GM12878 (cell line): ENCODE data around the gene CTNNA2. TPM values are rescaled to one million over a fixed set of nuclear protein-coding genes. Genes with fewer than 3 reads are reported as not detected.

ENCODE experiments used
- ATAC-seq: fragments of 200-7000 bp; cut with Tn5 transposase; 3 replicates; pipeline ENCODE4 v1.9.1; 2020; ENCODE audit warnings: mild to moderate bottlenecking, moderate library complexity
- BruUV-seq: library from RNA; stranded (reverse); fragments of 400-500 nt; replicated peaks from 2 replicates; lab custom pipeline; 2021; lab: Mats Ljungman, UMichigan
- CTCF ChIA-PET: fragments of 300-600 bp; sonication (Branson Sonifier 250); formaldehyde crosslinking; extraction: SDS; loops from one replicate; lab custom pipeline; 2021; ENCODE audit warnings: inconsistent platforms; lab: Yijun Ruan, JAX
- POLR2A ChIA-PET: fragments of 350-600 bp; formaldehyde crosslinking; extraction: SDS; loops from one replicate; lab custom pipeline; 2021; ENCODE audit warnings: inconsistent platforms; lab: Charles Lee
- RAD21 ChIA-PET: fragments of 300-600 bp; sonication (Branson Sonifier 250); formaldehyde crosslinking; loops from one replicate; lab custom pipeline; 2023; ENCODE audit warnings: antibody characterized with exemption; ENCODE audit not compliant: unreplicated experiment; lab: Charles Lee
- SMC1A ChIA-PET: fragments of 300-600 bp; sonication (Branson Sonifier 250); formaldehyde crosslinking; loops from one replicate; lab custom pipeline; 2023; ENCODE audit not compliant: unreplicated experiment, uncharacterized antibody; lab: Charles Lee
- DNase-seq: peaks from one replicate; pipeline ENCODE4 v3.0.0-alpha.2; 2011; ENCODE audit warnings: low read depth, low spot score
- FAIRE-seq: peaks from 3 replicates; lab custom pipeline; 2011; peaks lifted over from hg19 to GRCh38; lab: Jason Lieb, UNC
- H2AFZ ChIP-seq: 2 replicates; pipeline ENCODE4 v1.6.0; 2011; ENCODE audit warnings: low read depth, low read length, control low read depth; ENCODE audit not compliant: control insufficient read depth
- H3K27ac ChIP-seq: 2 replicates; pipeline ENCODE4 v1.5.1; 2011; ENCODE audit warnings: control low read depth; ENCODE audit not compliant: control insufficient read depth, insufficient read depth
- H3K27me3 ChIP-seq, 2 experiments: replicated peaks in 1 of 2; 2 replicates each; pipeline versions ENCODE4 v1.6.0 to v1.6.1; 2011; ENCODE audit warnings: low read length in 1 of 2; ENCODE audit not compliant: control insufficient read depth in 2 of 2, insufficient read depth in 2 of 2
- H3K36me3 ChIP-seq, 2 experiments: 2 replicates each; pipeline ENCODE4 v1.5.1; 2011; ENCODE audit warnings: low read length in 1 of 2; ENCODE audit not compliant: control insufficient read depth in 2 of 2, insufficient read depth in 2 of 2
- H3K4me1 ChIP-seq: 2 replicates; pipeline ENCODE4 v1.6.1; 2011; ENCODE audit warnings: mild to moderate bottlenecking, low read length, moderate library complexity, mixed read lengths; ENCODE audit not compliant: control insufficient read depth, insufficient read depth
- H3K4me2 ChIP-seq: 2 replicates; pipeline ENCODE4 v1.6.0; 2011; ENCODE audit warnings: control low read depth; ENCODE audit not compliant: control insufficient read depth, insufficient read depth
- H3K4me3 ChIP-seq: fragments of 200-600 bp; sonication (generic); 2 replicates; pipeline ENCODE4 v1.5.1; 2016
- H3K79me2 ChIP-seq: 2 replicates; pipeline ENCODE4 v1.6.0; 2011; ENCODE audit warnings: low read length; ENCODE audit not compliant: control insufficient read depth, insufficient read depth
- H3K9ac ChIP-seq: 2 replicates; pipeline ENCODE4 v1.8.0; 2011; ENCODE audit warnings: low read length, control low read depth, mixed read lengths; ENCODE audit not compliant: control insufficient read depth, insufficient read depth
- H3K9me3 ChIP-seq: replicated peaks from 3 replicates; pipeline ENCODE4 v1.5.1; 2011; ENCODE audit warnings: mild to moderate bottlenecking, low read length; ENCODE audit not compliant: control insufficient read depth, insufficient read depth
- H4K20me1 ChIP-seq: 2 replicates; pipeline ENCODE4 v1.6.0; 2011; ENCODE audit not compliant: control insufficient read depth, insufficient read depth
- ATF7 ChIP-seq: fragments of 450-650 bp; IDR thresholded peaks from 2 replicates; pipeline ENCODE4 v1.6.1; 2016; ENCODE audit warnings: low read depth, mild to moderate bottlenecking
- CBX5 ChIP-seq: sonication (generic); IDR thresholded peaks from 2 replicates; pipeline ENCODE4 v1.6.1; 2016; ENCODE audit warnings: low read depth, moderate library complexity, mild to moderate bottlenecking, inconsistent platforms
- EGR1 ChIP-seq, 2 experiments: IDR thresholded peaks; 1 replicate in 1 of 2; 2 replicates in 1 of 2; pipeline ENCODE4 v1.6.1; 2011 to 2012; ENCODE audit warnings: low read depth in 2 of 2, low read length in 2 of 2, borderline replicate concordance in 1 of 2, mild to moderate bottlenecking in 1 of 2, moderate library complexity in 1 of 2
- FOXK2 ChIP-seq: fragments of 450-650 bp; IDR thresholded peaks from 2 replicates; pipeline ENCODE4 v1.6.1; 2017; ENCODE audit warnings: mild to moderate bottlenecking, moderate library complexity
- KDM1A ChIP-seq: fragments of 200-600 bp; sonication (generic); IDR thresholded peaks from 2 replicates; pipeline ENCODE4 v1.6.1; 2016; ENCODE audit warnings: borderline replicate concordance
- NFYB ChIP-seq: IDR thresholded peaks from 2 replicates; pipeline ENCODE4 v1.6.1; 2011; ENCODE audit warnings: low read depth, mild to moderate bottlenecking, low read length, improper control_type of control experiment, moderate library complexity; ENCODE audit not compliant: insufficient read depth
- RAD21 ChIP-seq: IDR thresholded peaks from 2 replicates; pipeline ENCODE4 v1.6.1; 2011; ENCODE audit warnings: mild to moderate bottlenecking, low read depth, low read length, moderate library complexity; ENCODE audit not compliant: insufficient read depth
- RELA ChIP-seq: fragments of 450-650 bp; IDR thresholded peaks from 2 replicates; pipeline ENCODE4 v1.8.0; 2014; ENCODE audit warnings: borderline replicate concordance; ENCODE audit not compliant: partially characterized antibody
- RFX5 ChIP-seq: IDR thresholded peaks from 2 replicates; pipeline ENCODE4 v1.6.1; 2011; ENCODE audit warnings: low read depth, low read length, improper control_type of control experiment
- RUNX3 ChIP-seq: IDR thresholded peaks from 2 replicates; pipeline ENCODE4 v1.6.1; 2012; ENCODE audit warnings: low read length, inconsistent platforms
- SP1 ChIP-seq: IDR thresholded peaks from one replicate; pipeline ENCODE4 v1.6.1; 2011; ENCODE audit warnings: low read depth, low read length
- STAT1 ChIP-seq: fragments of 450-650 bp; conservative IDR thresholded peaks from 2 replicates; pipeline ENCODE4 v1.6.1; 2014; ENCODE audit warnings: antibody characterized with exemption, mild to moderate bottlenecking
- TCF3 ChIP-seq: IDR thresholded peaks from 2 replicates; pipeline ENCODE4 v1.6.1; 2012; ENCODE audit warnings: low read depth, mild to moderate bottlenecking, low read length, borderline replicate concordance; ENCODE audit not compliant: insufficient read depth
- YY1 ChIP-seq: IDR thresholded peaks from 2 replicates; pipeline ENCODE4 v1.6.1; 2011; ENCODE audit warnings: low read depth, mild to moderate bottlenecking, low read length
- ZNF274 ChIP-seq: IDR thresholded peaks from one replicate; pipeline ENCODE4 v1.8.0; 2011; ENCODE audit not compliant: insufficient read length, insufficient read depth
- in situ Hi-C: fragments of 300-500 bp; cut with MboI; formaldehyde crosslinking; loops from 9 replicates; pipeline ENCODE4 v1.14.3; 2018; ENCODE audit warnings: mixed read lengths
- intact Hi-C: fragments of 100-400 bp; cut with micrococcal nuclease; formaldehyde crosslinking; loops from one replicate; pipeline ENCODE4 v1.14.2; 2022; ENCODE audit not compliant: unreplicated experiment
- polyA plus RNA-seq, 11 experiments: library from polyadenylated mRNA; depleted of rRNA in 4 of 11; unstranded in 6 of 11; stranded (reverse) in 5 of 11; fragments of >200 nt; fragmentation: Nextera tagmentation in 4 of 11; fragmentation: Illumina TruSeq in 1 of 11; extraction: Ambion mirVana in 4 of 11; extraction: Trizol in 1 of 11; gene quantifications; 1 replicate in 1 of 11; 2 replicates in 10 of 11; pipeline versions ENCODE4 v1.2.1 to v1.2.3, GENCODE V29; 2011 to 2016; ENCODE audit warnings: inconsistent platforms in 2 of 11, missing spikeins in 2 of 11, low read depth in 1 of 11
- total RNA-seq, 4 experiments: library from RNA; depleted of rRNA in 3 of 4; stranded (reverse); fragments of >200 nt in 3 of 4; fragmentation: Illumina TruSeq in 1 of 4; extraction: Trizol in 1 of 4; gene quantifications; 2 replicates each; pipeline versions ENCODE4 v1.2.1 to v1.2.3, GENCODE V29; 2013 to 2021
- TF ChIP-seq, protein P1 (sequence below): fragments of 150-350 bp; IDR thresholded peaks from 2 replicates; pipeline ENCODE4 v1.6.1; 2014; ENCODE audit warnings: mild to moderate bottlenecking, low read depth, low read length
- TF ChIP-seq, protein P2 (sequence below): fragments of 450-650 bp; IDR thresholded peaks from 2 replicates; pipeline ENCODE4 v1.6.1; 2017; ENCODE audit warnings: antibody characterized with exemption, mild to moderate bottlenecking, moderate library complexity

Gene CTNNA2
- total and polyA plus RNA-seq, 10 of the 15 experiments (the other 5 are each of a cell fraction or from before 2014, with no cell fraction given), result 2.4 to 36.2 (median 6.6) TPM

DNA sequence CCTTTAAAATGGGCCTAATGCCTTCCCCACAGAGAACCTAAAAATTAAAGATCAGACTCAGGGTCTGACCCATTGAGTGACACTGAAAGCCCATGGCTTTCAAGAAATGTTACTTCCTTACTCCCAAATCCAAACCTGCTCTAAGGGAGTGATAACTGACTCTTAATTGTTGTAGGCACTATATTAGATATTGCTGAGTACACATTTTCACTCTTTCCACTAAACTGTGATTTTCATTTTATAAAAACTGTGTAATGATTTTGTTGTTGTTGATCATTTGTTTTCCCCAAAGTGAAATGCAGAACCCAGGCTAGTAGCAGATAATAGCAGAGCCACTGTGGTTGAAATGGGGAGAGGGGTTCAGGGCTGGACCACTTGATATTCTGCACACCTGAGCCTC, 704.6 kb downstream of the CTNNA2 start:
- Histone ChIP-seq H3K27ac (no peak overlapping the region), H3K4me1 (no peaks in the 10 kb centered on the region), H3K9ac (no peak overlapping the region), H3K36me3 (no peaks in the 10 kb centered on the region), H3K4me3 (no peak overlapping the region), H3K4me2 (no peak overlapping the region), H2AFZ (no peak overlapping the region), H3K27me3 (no peaks in the 10 kb centered on the region), H3K9me3 (no peaks in the 10 kb centered on the region), H3K79me2 (no peaks in the 10 kb centered on the region), H4K20me1 (no peaks in the 10 kb centered on the region)
- POLR2A ChIA-PET, result no interaction called here
- SMC1A ChIA-PET, result no interaction called here
- DNase-seq (no peak), FAIRE-seq (no peak), ATAC-seq (no peak)
- RAD21 ChIA-PET, result no interaction called here
- no TSS peak for BruUV-seq
- intact Hi-C loops, result no loop called here
- TF ChIP-seq, protein P1, sequence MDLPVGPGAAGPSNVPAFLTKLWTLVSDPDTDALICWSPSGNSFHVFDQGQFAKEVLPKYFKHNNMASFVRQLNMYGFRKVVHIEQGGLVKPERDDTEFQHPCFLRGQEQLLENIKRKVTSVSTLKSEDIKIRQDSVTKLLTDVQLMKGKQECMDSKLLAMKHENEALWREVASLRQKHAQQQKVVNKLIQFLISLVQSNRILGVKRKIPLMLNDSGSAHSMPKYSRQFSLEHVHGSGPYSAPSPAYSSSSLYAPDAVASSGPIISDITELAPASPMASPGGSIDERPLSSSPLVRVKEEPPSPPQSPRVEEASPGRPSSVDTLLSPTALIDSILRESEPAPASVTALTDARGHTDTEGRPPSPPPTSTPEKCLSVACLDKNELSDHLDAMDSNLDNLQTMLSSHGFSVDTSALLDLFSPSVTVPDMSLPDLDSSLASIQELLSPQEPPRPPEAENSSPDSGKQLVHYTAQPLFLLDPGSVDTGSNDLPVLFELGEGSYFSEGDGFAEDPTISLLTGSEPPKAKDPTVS, result no peak
- TF ChIP-seq NFYB, result no peak
- no peak for TF ChIP-seq RELA
- TF ChIP-seq SP1, result no peak
- no peak for TF ChIP-seq STAT1
- TF ChIP-seq EGR1 (IDR thresholded peaks at IDR 0.05; ENCODE audit: borderline replicate concordance in 1 of 2, low read depth in 2 of 2, low read length in 2 of 2), result no peak
- TF ChIP-seq ZNF274, result no peak
- TF ChIP-seq YY1, result no peak
- TF ChIP-seq TCF3, result no peak
- TF ChIP-seq ATF7, result no peak
- TF ChIP-seq, protein P2, sequence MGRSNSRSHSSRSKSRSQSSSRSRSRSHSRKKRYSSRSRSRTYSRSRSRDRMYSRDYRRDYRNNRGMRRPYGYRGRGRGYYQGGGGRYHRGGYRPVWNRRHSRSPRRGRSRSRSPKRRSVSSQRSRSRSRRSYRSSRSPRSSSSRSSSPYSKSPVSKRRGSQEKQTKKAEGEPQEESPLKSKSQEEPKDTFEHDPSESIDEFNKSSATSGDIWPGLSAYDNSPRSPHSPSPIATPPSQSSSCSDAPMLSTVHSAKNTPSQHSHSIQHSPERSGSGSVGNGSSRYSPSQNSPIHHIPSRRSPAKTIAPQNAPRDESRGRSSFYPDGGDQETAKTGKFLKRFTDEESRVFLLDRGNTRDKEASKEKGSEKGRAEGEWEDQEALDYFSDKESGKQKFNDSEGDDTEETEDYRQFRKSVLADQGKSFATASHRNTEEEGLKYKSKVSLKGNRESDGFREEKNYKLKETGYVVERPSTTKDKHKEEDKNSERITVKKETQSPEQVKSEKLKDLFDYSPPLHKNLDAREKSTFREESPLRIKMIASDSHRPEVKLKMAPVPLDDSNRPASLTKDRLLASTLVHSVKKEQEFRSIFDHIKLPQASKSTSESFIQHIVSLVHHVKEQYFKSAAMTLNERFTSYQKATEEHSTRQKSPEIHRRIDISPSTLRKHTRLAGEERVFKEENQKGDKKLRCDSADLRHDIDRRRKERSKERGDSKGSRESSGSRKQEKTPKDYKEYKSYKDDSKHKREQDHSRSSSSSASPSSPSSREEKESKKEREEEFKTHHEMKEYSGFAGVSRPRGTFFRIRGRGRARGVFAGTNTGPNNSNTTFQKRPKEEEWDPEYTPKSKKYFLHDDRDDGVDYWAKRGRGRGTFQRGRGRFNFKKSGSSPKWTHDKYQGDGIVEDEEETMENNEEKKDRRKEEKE, result no peak
- no peak for TF ChIP-seq RAD21
- TF ChIP-seq FOXK2, result no peak
- TF ChIP-seq CBX5, result no peak
- TF ChIP-seq KDM1A, result no peak
- no peak for TF ChIP-seq RFX5
- no peak for TF ChIP-seq RUNX3
- in situ Hi-C loops, result no loop called here
- CTCF ChIA-PET, result interaction anchor here (1.7 kb wide), 1 partner anchor 21 kb away, joined by 5 read pairs; no protein-coding TSS in a partner anchor
